Peyer's patch (tissue), 4 donors: ENCODE data around the gene ZBTB16. TPM values are rescaled to one million over a fixed set of nuclear protein-coding genes. Genes with fewer than 3 reads are reported as not detected.

Experiments
- DNase-seq, 3 donors: peaks; one replicate each; pipeline ENCODE4 v3.0.0-alpha.2; 2017 to 2019
- H3K27ac ChIP-seq, 4 donors: fragments of 200-600 bp; sonication (generic); one replicate each; pipeline ENCODE4 v1.5.1; 2016 to 2019
- H3K27me3 ChIP-seq, 2 donors: fragments of 200-600 bp; sonication (generic); one replicate each; pipeline ENCODE4 v1.5.1; 2019
- H3K36me3 ChIP-seq, 3 donors: fragments of 200-600 bp; sonication (generic); one replicate each; pipeline ENCODE4 v1.5.1; 2016 to 2019
- H3K4me1 ChIP-seq, 4 donors: fragments of 200-600 bp; sonication (generic); one replicate each; pipeline ENCODE4 v1.5.1; 2016 to 2019
- H3K4me3 ChIP-seq, 4 donors: fragments of 200-600 bp; sonication (generic); 1 replicate in 3 of 4; 2 replicates in 1 of 4; pipeline ENCODE4 v1.5.1; 2016 to 2019; ENCODE audit warnings: mild to moderate bottlenecking in 1 of 4
- H3K9me3 ChIP-seq, 4 donors: fragments of 200-600 bp; sonication (generic); one replicate each; pipeline ENCODE4 v1.5.1; 2016 to 2019; ENCODE audit warnings: mild to moderate bottlenecking in 1 of 4
- CTCF ChIP-seq, 6 experiments: fragments of 450-650 bp in 4 of 6; fragments of 200-600 bp in 2 of 6; sonication (generic) in 1 of 6; IDR thresholded peaks; one replicate each; pipeline ENCODE4 v1.5.1; 2017 to 2019; ENCODE audit warnings: antibody characterized with exemption in 6 of 6, mild to moderate bottlenecking in 3 of 6, moderate library complexity in 1 of 6
- POLR2A ChIP-seq, 2 donors: fragments of 450-650 bp; IDR thresholded peaks; one replicate each; pipeline ENCODE4 v1.5.1; 2017; ENCODE audit warnings: antibody characterized with exemption in 2 of 2, mild to moderate bottlenecking in 2 of 2, moderate library complexity in 2 of 2
- total RNA-seq, 4 donors: library from RNA; depleted of rRNA; stranded (reverse); fragments of >200 nt; gene quantifications; one replicate each; pipeline ENCODE4 v1.1.0, GENCODE V29; 2016

Gene ZBTB16
- total RNA-seq, 4 donors from 2014 or later: 84.8 to 257 (median 155) TPM

GRCh38 chr11:114262681-114263512 lies 203.4 kb downstream of the ZBTB16 start:
- DNase-seq: peak in 1 of 3 donors; percentile 42

GRCh38 chr11:114263513-114264170 lies 204.1 kb downstream of the ZBTB16 start:
- H3K36me3 ChIP-seq: no peaks in the 10 kb centered on the region
- H3K27me3 ChIP-seq: no peaks in the 10 kb centered on the region
- DNase-seq: peak in 1 of 3 donors; percentile 18
- TF ChIP-seq POLR2A (IDR thresholded peaks at IDR 0.05) (no peak), CTCF (IDR thresholded peaks at IDR 0.05) (no peak)
- no peak overlapping the region for H3K27ac ChIP-seq
- H3K4me3 ChIP-seq: no peak overlapping the region
- H3K4me1 ChIP-seq: peaks cover 0 to 14% (median 6%) of the 10 kb centered on the region in 4 donors
- H3K9me3 ChIP-seq: no peaks in the 10 kb centered on the region

More at GRCh38 chr11:114262681-114263512, 203.4 kb downstream of the ZBTB16 start:
- no peaks in the 10 kb centered on the region for H3K36me3 ChIP-seq
- no peak overlapping the region for H3K4me3 ChIP-seq
- peak in 4 of 6 experiments; percentile 64 to 74 (median 68) for TF ChIP-seq CTCF (IDR thresholded peaks at IDR 0.05)
- no peak for TF ChIP-seq POLR2A (IDR thresholded peaks at IDR 0.05)
- peaks cover 0 to 19% (median 6%) of the 10 kb centered on the region in 4 donors for H3K4me1 ChIP-seq
- H3K27me3 ChIP-seq: no peaks in the 10 kb centered on the region
- H3K27ac ChIP-seq: no peak overlapping the region
- H3K9me3 ChIP-seq: no peaks in the 10 kb centered on the region

GRCh38 chr11:114264381-114264780 lies 204.9 kb downstream of the ZBTB16 start:
- TF ChIP-seq POLR2A (IDR thresholded peaks at IDR 0.05) (no peak), CTCF (IDR thresholded peaks at IDR 0.05) (no peak)
- no peak overlapping the region for H3K4me3 ChIP-seq
- no peak for DNase-seq
- no peak overlapping the region for H3K27ac ChIP-seq
- H3K36me3 ChIP-seq: no peaks in the 10 kb centered on the region
- H3K4me1 ChIP-seq: peaks cover 0 to 8% (median 4%) of the 10 kb centered on the region in 4 donors
- H3K27me3 ChIP-seq: no peaks in the 10 kb centered on the region
- H3K9me3 ChIP-seq: no peaks in the 10 kb centered on the region

- TF ChIP-seq POLR2A (IDR thresholded peaks at IDR 0.05): no peak
- TF ChIP-seq CTCF (IDR thresholded peaks at IDR 0.05): no peak
- no peaks in the 10 kb centered on the region for H3K27me3 ChIP-seq
- no peak overlapping the region for H3K27ac ChIP-seq
- no peaks in the 10 kb centered on the region for H3K36me3 ChIP-seq
- H3K9me3 ChIP-seq: no peaks in the 10 kb centered on the region
- peaks cover 0 to 6% (median 1%) of the 10 kb centered on the region in 4 donors for H3K4me1 ChIP-seq
- DNase-seq: peak in 1 of 3 donors; percentile 18
- no peak overlapping the region for H3K4me3 ChIP-seq
Measured at GRCh38 chr11:114265122-114265878, 205.8 kb downstream of the ZBTB16 start.

- no peak for DNase-seq
- no peak overlapping the region for H3K4me3 ChIP-seq
- no peak for TF ChIP-seq CTCF (IDR thresholded peaks at IDR 0.05)
- TF ChIP-seq POLR2A (IDR thresholded peaks at IDR 0.05): no peak
- H3K27ac ChIP-seq: no peak overlapping the region
- H3K27me3 ChIP-seq: no peaks in the 10 kb centered on the region
- no peaks in the 10 kb centered on the region for H3K36me3 ChIP-seq
- H3K9me3 ChIP-seq: no peaks in the 10 kb centered on the region
- no peaks in the 10 kb centered on the region for H3K4me1 ChIP-seq
Measured at GRCh38 chr11:114269498-114269897, 210.0 kb downstream of the ZBTB16 start.
